Stimulated activated CD8-positive, alpha-beta memory T cell treated with anti-CD3 and anti-CD28 coated beads, Interleukin-15, amount 100 ng/mL, for 1 hour (primary cell): Measurements from ENCODE around the gene PCP2.

Experiments
- DNase-seq: peaks from one replicate; pipeline ENCODE4 v3.0.0-alpha.2; 2020; ENCODE audit warnings: low read depth

Gene PCP2

GRCh38 chr19:7638802-7639465 is 5.4 kb upstream of the PCP2 start:
- no peak for DNase-seq

DNA sequence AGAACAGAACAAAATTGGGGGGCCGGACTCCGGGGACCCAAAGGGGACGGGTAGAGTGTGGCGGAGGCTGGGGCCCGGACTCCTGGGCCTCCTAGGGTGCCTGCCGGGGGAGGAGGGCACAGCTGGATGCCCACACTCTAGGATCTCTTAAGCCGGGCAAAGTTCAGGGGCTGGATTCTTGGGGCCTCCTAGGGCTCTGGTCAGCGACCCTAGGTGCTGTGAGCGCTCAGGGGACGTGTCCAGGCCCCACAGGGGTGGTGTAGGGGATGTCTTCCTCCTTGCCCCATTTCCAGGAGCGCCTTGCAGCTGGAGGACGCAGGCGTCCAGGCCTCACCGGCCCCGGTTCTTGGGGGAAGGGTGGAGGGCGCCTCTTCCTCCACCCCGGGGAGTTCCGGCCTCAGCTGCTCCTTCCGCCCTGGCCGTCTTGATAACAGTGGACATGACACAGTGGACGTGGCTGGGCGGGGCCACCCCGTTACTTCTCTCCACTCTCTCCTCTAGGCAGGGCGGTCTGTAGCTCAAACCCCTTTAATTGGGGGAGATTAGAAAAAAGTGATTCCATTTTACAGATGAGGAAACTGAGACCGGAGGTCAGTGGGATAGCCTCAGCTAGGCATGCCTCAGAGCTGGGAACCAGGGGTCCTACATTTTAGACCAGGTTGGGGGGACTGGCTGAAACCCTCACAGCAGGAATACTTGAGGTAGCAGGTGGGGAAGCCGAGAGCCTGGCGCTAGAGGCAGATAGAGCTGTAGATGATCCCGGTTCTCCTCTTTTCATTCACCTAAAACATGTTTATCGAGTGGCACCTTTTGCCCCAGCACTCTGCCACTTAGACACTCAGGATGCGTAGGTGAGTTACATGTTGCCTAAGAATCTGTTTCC is 4.1 kb upstream of the PCP2 start:
- no peak for DNase-seq

DNA sequence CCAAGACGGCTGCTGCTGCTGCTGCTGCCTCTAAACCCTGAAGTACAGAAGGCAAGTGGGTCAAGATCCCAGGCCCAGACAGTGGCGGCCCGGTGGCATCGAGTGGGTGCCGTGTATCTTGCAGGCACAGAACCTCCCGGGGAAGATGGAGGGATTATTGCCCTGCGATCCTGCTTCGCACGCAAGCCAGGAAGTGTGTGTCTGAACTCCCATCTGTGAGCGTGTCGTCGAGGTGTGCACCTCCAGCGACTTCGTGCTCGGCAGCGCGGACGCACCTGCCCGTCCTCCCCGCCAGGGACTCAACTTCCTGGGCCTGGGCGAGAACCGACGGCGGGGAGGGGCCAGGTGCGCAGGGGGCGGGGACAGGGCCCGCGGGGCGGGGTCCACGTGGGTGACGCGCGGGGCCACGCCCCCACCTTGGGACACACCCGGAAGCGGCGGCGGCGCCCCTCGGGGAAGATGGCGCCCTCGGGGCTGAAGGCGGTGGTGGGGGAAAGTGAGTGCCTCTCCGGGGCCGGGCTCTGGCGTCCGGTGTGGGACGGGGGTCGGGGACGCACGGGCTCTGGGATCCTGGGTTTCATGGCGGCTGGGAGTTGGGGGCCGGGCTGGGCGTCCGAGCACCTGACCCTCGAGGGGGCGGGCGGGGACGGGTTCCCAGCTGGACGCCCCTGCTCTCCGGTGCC is 3.3 kb upstream of the PCP2 start, which contains the start of gene STXBP2:
Gene STXBP2 (plus strand): TSS at position 420 of the 683 bp plus-strand sequence. CDS start 40 bp downstream, at position 460.
- DNase-seq, result peak; percentile 85

DNA sequence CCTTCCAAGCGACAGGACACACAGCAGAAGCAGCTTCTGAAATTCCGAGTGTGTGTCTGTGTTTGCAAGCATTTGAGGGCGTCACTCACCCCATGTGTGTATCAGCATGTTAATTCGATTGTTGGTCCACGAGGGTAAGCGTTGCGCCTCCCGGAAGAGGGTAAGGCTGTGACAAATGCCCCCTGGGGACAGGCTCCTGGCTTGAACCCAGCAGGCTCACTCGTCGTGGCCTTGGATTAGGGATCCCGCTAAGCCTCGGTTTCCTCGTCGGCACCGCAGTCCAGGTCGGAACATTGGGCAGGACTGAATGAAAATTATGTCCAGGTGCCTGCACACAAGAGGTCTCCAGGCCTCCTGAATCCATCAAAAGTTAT is 2.8 kb upstream of the PCP2 start:
- DNase-seq, result no peak

DNA sequence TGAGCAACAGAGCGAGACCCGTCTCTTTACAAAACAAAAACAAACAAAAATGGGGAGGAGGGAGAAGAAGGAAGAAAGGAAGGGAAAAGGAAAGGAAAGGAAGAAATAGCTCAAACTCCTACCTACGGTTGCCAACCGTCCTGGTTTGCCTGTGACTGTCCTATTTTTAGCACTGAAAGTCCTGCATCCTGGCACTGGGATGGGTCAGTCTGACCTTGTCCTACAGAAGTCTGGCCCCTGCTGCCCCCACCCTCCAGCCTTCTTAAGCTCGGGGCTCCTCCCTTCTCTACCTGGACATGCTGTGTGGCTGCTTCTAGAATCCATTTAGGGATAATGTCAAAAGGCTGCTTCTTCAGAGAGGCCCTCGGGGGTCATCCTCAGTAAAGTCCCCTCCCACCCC is 2.2 kb upstream of the PCP2 start:
- no peak for DNase-seq

- DNase-seq, result no peak
These were observed 947 bp downstream of the PCP2 start for GRCh38 chr19:7632340-7633203.

DNA sequence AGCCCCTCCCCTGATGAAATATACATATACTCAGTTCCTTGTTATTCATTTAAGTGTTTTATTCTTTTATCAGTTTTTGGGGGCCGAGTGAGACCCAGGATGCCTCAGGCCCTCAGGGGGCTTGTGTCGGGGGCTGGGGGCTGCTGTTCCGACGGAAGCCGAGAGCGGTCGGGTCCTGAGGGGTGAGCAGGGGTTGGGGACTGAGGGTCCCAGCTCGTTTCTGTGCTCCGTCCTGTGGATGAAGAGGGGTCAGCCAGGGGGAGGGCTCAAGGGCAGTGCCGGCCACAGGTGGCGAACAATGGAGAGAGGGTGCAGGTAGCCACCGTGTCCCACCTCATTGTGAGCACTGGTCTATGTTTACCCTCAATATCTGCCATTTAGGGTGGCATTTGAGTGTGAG is 1.9 kb downstream of the PCP2 start:
- DNase-seq, result no peak

DNA sequence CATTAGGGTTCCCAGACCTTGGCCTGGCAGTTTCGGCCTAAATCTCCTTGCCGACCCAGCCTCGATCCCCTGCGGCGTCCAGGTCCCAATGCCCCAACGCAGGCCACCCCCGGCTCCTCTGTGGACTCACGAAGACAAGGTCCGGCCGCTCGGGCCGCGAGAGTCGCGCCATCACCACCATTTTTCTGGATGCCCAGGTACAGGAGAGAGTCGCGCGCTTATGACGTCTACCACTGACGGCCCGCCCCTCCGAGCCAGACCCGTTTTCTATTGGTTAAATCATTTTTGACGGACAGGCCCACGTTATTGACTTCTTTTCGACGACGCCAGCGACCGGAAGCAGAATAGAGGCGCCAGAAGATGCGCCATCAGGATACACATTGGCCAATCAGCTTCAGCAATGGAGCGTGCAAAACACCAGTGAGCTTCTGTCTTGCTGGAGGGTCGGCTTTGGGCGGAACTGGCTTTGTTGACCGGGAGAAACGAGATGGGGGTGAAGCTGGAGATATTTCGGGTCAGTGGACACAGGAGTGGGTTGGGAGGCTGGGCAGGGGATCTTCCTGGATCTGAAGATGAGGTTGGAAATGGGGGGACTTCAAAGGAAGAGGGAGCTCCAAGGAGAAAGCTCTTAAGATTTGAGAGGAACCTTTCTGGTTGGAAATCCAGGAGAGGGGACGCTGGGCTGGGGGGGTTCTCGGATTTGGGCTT is 4.0 kb downstream of the PCP2 start, which contains the start of the genes PET100 and XAB2:
Gene PET100 (plus strand): TSS at position 447 of the 708 bp plus-strand sequence. CDS start 41 bp downstream, at position 488.
Gene XAB2 (minus strand): TSS at position 199 of the 708 bp plus-strand sequence. CDS start 18 bp downstream, at position 181.
- DNase-seq, result peak; percentile 89

DNA sequence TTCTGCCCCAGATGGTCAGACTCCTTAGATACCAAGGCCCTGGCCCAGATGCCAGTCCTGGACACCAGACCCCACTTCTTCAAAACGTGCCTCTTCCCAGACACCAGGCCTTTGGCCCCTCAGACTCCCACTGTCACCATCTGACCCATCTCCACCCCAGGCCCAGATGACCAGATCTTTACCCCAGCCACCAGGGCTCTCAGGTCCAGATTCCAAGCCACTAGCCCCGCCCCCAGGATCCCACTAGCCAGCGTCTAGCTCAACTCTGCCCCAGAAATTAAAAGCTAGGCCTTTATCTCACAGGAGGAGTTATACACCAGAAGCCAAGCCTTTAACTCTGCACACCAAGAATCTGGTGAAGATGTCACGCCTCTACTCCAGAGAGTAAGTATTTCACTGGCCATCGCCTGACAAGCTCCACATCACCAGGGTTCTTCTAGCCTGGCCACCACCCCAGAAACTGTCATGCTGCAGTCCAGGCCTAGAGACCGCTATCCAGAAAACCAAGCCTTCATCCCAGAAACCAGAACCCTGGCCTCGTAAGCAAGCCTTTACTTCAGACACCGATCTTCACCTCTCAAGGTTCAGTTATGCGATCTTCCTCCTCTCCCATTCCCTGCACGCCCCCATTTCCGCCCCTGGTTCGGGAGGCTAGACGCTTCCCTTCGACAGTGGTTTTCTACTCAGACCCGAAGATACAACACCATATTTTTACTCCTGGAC is 4.8 kb downstream of the PCP2 start:
- DNase-seq, result no peak

- no peak for DNase-seq
These were observed 6.4 kb downstream of the PCP2 start for GRCh38 chr19:7627166-7627565.

- no peak for DNase-seq
These were observed 7.7 kb downstream of the PCP2 start for GRCh38 chr19:7625763-7626372.

DNA sequence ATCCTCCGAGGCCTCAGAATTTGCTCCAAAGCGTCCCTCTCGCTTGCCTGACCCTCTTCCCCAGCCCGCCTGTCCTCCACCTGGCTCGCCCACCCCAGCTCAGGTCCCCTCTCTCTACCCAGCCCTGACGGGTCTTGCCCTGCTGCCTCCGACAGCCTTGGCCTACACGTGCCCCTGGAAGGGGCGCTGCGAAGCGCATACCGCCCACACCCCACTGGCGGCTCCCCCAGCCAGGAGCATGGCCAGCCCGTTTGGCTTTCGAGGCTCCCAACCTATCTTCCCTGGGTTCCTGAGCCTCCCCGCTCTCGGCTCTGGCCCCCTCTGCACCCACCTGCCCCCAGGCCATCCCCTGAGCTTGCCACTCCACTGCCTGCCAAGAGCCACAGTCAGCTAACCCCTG is 8.7 kb downstream of the PCP2 start:
- DNase-seq, result no peak

DNA sequence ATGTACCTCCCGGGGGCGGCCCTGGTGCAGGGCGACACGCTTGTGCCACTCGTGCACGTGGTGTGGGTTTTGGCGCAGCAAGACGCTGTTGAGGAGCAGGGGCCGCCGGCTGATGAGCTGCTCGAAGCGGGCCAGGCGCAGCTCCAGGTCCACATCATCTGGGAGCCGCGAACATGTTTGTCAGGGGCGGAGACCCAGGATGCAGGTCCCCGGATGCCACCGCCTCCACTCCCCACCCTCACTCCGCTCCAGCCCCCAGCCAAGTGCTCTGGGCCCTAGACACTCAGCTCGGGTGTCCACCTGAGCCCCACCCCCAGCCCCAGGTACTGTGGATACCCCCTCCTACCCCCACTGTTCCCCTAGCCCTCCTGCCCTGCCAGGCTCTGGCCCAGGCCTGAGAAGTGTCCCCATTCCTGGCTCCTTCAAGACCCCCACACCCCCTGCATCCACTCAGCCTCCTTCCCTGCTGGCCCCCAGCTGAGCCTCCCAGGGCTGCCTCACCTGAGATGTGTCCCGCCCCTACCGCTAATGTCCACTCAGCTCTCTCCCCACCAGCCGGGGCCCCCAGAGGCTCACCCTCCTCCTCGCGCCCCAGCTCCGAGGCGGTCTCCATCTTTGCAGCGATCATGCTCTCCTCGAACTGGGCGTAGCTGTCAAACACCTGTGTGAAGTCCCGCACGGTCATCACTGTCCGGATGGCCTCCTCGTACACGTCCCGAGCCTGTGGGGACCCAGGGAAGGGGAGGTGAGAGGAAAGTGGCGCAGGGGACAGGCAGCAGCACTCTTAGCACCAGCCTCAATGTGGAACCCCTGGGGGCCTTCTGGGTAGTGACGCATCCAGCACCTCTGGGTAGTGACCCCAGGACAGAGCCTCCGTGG is 9.6 kb downstream of the PCP2 start:
- DNase-seq, result no peak

- no peak for DNase-seq
These were observed 10.4 kb downstream of the PCP2 start for GRCh38 chr19:7622933-7623685.

GRCh38 chr19:7620442-7621412 is 12.8 kb downstream of the PCP2 start:
- DNase-seq, result no peak

DNA sequence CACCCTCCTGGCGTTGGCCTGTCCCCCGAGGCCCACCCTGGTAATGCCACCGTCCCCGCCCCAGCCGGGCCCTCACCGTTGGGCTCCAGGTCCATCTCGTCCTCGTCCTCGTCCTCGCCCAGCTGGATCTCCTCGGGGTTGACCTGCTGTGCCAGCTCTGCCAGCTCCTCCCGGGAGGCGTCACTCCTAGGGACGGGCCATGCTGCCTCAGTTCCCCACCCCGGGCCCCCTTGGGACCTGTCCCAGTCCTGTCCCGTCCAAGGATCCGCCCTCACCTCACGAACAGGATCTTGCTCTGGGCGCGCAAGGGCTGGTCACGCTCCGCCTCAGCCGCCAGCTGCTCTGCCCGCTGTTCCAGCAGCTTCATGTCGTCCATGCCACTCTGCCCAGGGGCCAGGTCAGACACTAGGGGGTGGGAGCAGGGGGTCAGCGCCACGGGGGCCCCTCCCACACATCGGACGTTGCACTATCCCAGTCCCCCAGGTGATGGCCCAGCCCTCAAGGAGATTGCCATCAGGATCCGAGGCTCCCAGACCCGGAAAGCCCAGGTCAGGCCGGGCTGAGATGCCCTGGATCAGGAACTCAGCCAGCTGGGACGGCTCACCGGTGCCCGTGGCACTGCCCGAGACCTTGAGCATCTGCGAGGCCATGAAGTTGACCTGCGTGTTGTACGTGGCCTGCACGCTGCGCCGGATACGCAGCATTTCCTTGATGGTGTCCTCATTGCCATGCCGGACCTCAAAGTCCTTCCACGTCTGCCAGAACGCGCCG is 13.7 kb downstream of the PCP2 start:
- no peak for DNase-seq
